PFSK-1 (cell line): ENCODE results near the gene MACF1.

Experiments used
- FOXP2 ChIP-seq: optimal IDR thresholded peaks from 2 replicates; pipeline ENCODE3; 2011; ENCODE audit warnings: borderline replicate concordance, control low read depth, inconsistent platforms; ENCODE audit not compliant: insufficient read depth; ENCODE audit errors: extremely low read length, extremely low read depth
- POLR2AphosphoS5 ChIP-seq: IDR thresholded peaks from 2 replicates; pipeline ENCODE4 v1.6.1; 2012; ENCODE audit warnings: low read depth, mild to moderate bottlenecking, control low read depth, low read length, moderate library complexity
- REST ChIP-seq, 2 experiments: IDR thresholded peaks; 2 replicates each; pipeline versions ENCODE4 v1.6.1 to v1.8.0; 2011 to 2012; ENCODE audit warnings: low read depth in 2 of 2, low read length in 2 of 2, control low read depth in 1 of 2, inconsistent platforms in 1 of 2, mild to moderate bottlenecking in 1 of 2, moderate library complexity in 1 of 2; ENCODE audit not compliant: insufficient read depth in 1 of 2
- SIN3A ChIP-seq: IDR thresholded peaks from 2 replicates; pipeline ENCODE4 v1.6.1; 2012; ENCODE audit warnings: mild to moderate bottlenecking, low read length, moderate library complexity, borderline replicate concordance; ENCODE audit not compliant: insufficient read depth
- TAF1 ChIP-seq: IDR thresholded peaks from 2 replicates; pipeline ENCODE4 v1.6.1; 2012; ENCODE audit warnings: low read length, control low read depth, borderline replicate concordance; ENCODE audit not compliant: insufficient read depth

MACF1 gene

DNA sequence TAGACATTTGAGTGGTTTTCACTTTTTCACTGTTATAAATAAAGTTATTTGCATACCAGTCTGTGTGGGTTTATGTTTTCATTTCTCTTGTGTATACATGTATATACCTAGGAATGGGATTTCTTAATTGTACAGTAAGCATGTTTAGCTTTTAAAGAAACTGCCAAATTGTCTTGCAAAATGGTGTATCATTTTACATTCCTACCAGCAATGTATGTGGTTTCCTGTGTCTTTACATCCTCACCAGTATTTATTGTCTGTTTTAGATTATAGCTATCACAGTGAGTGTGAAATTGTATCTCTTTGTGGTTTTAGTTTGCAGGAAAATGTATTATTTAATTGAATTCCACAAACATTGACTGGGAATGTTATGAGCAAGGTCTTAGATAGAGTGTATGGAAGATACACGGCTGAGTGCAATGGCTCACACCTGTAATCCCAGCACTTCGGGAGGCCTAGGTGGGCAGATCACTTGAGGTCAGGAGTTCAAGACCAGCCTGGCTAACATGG lies 57.3 kb downstream of the MACF1 start:
- TF ChIP-seq SIN3A = no peak

DNA sequence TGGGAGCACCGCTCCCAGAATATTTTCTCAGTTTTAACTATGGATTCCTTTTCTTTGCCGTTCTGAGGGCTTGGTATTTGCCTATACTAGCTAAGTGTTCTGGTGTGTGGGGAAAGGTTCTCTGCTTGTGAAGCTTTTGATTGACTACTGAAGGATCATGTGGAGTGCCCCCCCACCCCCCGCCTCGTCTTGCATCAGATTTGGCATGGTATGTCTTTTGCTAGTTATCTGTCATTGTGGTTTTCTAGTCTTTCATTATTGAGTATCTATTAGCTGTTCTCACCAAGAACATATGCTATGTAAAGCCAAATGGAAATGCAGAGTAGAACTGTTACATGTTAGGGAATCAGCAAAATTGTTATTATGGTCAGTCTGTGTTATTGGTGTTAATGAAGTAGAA lies 58.3 kb downstream of the MACF1 start:
- TF ChIP-seq FOXP2 (no peak), TAF1 (no peak)

- TF ChIP-seq POLR2AphosphoS5 = no peak
- TF ChIP-seq FOXP2 = no peak
- no peak for TF ChIP-seq REST (IDR thresholded peaks at IDR 0.05; ENCODE audit: insufficient read depth in 1 of 2, low read depth in 2 of 2, low read length in 2 of 2)
- no peak for TF ChIP-seq TAF1
- no peak for TF ChIP-seq SIN3A
Measured at GRCh38 chr1:39266269-39266668, 61.8 kb downstream of the MACF1 start.

DNA sequence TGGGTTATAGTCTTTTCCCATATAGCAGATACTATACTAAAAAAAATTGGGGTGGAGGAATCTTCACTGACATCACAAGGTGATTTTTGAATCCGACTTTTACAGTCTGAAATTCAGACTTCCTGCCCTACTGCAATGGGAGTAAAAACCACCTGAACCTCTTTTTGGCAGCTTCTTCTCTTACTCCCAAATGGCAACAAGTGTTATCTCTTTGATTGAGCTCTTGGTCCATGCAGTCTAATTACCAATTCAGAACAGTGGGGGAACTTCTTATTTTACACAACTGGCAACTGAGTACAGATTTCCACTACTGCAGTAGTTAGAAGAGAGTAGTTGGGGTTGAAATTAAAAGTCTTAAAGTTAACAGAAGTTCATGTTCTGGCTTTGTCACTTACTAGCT lies 62.3 kb downstream of the MACF1 start:
- TF ChIP-seq SIN3A (no peak), TAF1 (no peak), POLR2AphosphoS5 (no peak), FOXP2 (no peak), REST (IDR thresholded peaks at IDR 0.05; ENCODE audit: insufficient read depth in 1 of 2, low read depth in 2 of 2, low read length in 2 of 2) (no peak)

DNA sequence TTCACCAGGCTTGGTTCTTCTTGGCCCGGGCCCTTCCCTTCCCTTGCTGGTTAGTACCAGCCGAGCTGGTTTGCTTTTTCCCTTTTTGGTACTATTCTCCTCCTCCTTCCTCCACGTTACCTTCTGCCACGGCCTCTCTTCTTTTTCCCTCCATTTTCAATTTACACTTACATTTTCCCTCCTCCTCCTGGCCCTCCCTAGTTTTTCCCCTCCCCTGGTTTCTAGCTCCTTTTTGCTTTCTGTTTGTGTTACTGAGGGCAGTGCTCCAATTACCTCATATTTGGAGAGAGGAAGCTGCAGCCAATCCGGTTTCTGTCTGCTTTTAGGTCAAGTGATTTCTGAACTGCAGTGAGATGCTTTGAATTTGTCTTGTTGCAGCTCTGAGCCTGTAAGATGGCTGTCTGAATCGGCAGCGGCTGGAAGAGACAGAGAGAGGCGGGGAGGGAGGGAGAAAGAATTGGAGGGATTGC lies 63.7 kb downstream of the MACF1 start:
- TF ChIP-seq FOXP2 = no peak
- TF ChIP-seq TAF1 = no peak

DNA sequence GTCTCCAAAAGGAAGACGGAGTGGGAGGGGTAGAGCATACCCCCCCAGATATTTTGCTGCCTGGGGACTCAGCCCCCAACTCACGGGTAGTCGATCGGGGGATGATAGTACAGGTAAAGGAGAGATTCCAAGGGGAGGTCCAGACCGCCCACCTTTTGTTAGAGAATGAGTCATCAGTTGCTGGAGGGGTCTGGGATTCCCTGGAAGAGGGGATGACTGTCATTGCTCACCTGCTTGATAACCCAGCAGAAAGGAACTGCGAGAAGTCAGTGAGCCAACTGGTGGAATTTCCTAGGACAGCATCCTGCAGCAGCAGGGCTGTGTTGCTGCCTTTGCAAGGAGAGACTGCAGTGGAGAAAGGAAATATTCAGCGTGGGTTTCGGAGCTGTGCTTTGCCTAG lies 64.4 kb downstream of the MACF1 start:
- TF ChIP-seq POLR2AphosphoS5 (no peak), REST (IDR thresholded peaks at IDR 0.05; ENCODE audit: insufficient read depth in 1 of 2, low read depth in 2 of 2, low read length in 2 of 2) (no peak), TAF1 (no peak), SIN3A (no peak)

GRCh38 chr1:39269349-39269748 lies 64.9 kb downstream of the MACF1 start:
- TF ChIP-seq FOXP2 (no peak), POLR2AphosphoS5 (no peak), TAF1 (no peak), REST (IDR thresholded peaks at IDR 0.05; ENCODE audit: insufficient read depth in 1 of 2, low read depth in 2 of 2, low read length in 2 of 2) (no peak), SIN3A (no peak)
